Testis (tissue), 3 donors: ENCODE data around the gene FES. TPM values are rescaled to one million over a fixed set of nuclear protein-coding genes. Genes with fewer than 3 reads are reported as not detected.

Experiments used
- DNase-seq: peaks from one replicate; pipeline ENCODE4 v3.0.0-alpha.2; 2019
- H3K27ac ChIP-seq, 2 donors: fragments of 200-600 bp; sonication (generic); one replicate each; pipeline ENCODE4 v1.5.1; 2019
- H3K27me3 ChIP-seq: fragments of 200-600 bp; sonication (generic); one replicate; pipeline ENCODE4 v1.5.1; 2019
- H3K36me3 ChIP-seq: fragments of 200-600 bp; sonication (generic); one replicate; pipeline ENCODE4 v1.5.1; 2017; ENCODE audit warnings: low read depth; ENCODE audit errors: missing control alignments
- H3K4me1 ChIP-seq: fragments of 200-600 bp; sonication (generic); one replicate; pipeline ENCODE4 v1.5.1; 2019
- H3K4me3 ChIP-seq, 2 donors: fragments of 200-600 bp; sonication (generic); one replicate each; pipeline ENCODE4 v1.5.1; 2017 to 2019
- H3K9me3 ChIP-seq: fragments of 200-600 bp; sonication (generic); one replicate; pipeline ENCODE4 v1.5.1; 2017
- POLR2A ChIP-seq: fragments of 450-650 bp; IDR thresholded peaks from one replicate; pipeline ENCODE4 v1.6.1; 2017; ENCODE audit warnings: antibody characterized with exemption, mild to moderate bottlenecking, moderate library complexity
- WGBS, 2 donors: methylation state at CpG; one replicate each; pipeline ENCODE4 v1.1.5; 2018; 5-methylcytosine and 5-hydroxymethylcytosine counted together
- intact Hi-C: fragments of 100-400 bp; cut with DNase I; formaldehyde crosslinking; loops from one replicate; pipeline ENCODE4 v1.15.1; 2023; ENCODE audit warnings: low total_unique reads
- polyA plus RNA-seq: library from polyadenylated mRNA; stranded (reverse); fragments of 350-450 nt; fragmentation: Illumina TruSeq; extraction: RNeasy Lipid Tissue Mini Kit (QIAGEN cat#74804); gene quantifications from one replicate; pipeline ENCODE4 v1.2.3, GENCODE V29; 2014; ENCODE audit warnings: low read depth, low replicate concordance; ENCODE audit not compliant: insufficient read depth
- total RNA-seq, 2 donors: library from RNA; depleted of rRNA; stranded (reverse); fragments of >200 nt; gene quantifications; one replicate each; pipeline ENCODE4 v1.2.3, GENCODE V29; 2016
- TF ChIP-seq, protein P1 (sequence below), 3 experiments: fragments of 450-650 bp in 2 of 3; fragments of 200-600 bp in 1 of 3; sonication (generic) in 1 of 3; IDR thresholded peaks; one replicate each; pipeline ENCODE4 v1.5.1; 2016 to 2019; ENCODE audit warnings: antibody characterized with exemption in 3 of 3, mild to moderate bottlenecking in 2 of 3, moderate library complexity in 1 of 3

The FES gene
- total and polyA plus RNA-seq, 3 donors from 2014 or later: 14.4 to 23.1 (median 18.6) TPM

DNA sequence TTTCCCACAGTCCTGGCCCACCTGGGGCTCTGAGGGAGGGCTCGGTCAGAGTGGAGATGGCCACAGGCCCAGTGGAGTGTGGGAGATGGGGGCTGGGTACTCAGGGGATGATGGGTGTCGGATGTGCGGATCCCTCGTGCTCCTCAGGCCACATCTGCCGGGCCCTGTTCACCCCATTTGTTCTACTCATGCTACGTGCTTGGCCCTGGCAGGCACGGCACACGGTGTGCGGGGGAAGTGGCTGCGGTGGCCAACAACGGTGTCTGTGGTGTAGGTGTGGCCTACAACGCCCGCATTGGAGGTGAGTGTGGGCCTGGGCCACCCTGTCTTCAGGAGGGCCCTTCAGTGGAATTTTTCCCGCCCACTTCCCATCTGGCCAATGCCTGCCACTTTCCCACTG, 7.0 kb upstream of the FES start:
- Histone ChIP-seq H3K27me3 (no peaks in the 10 kb centered on the region), H3K4me1 (peaks cover 11% of the 10 kb centered on the region), H3K4me3 (no peak overlapping the region), H3K27ac (no peak overlapping the region), H3K36me3 (no peaks in the 10 kb centered on the region), H3K9me3 (no peaks in the 10 kb centered on the region)
- no peak for DNase-seq
- no peak for TF ChIP-seq POLR2A
- TF ChIP-seq, protein P1, sequence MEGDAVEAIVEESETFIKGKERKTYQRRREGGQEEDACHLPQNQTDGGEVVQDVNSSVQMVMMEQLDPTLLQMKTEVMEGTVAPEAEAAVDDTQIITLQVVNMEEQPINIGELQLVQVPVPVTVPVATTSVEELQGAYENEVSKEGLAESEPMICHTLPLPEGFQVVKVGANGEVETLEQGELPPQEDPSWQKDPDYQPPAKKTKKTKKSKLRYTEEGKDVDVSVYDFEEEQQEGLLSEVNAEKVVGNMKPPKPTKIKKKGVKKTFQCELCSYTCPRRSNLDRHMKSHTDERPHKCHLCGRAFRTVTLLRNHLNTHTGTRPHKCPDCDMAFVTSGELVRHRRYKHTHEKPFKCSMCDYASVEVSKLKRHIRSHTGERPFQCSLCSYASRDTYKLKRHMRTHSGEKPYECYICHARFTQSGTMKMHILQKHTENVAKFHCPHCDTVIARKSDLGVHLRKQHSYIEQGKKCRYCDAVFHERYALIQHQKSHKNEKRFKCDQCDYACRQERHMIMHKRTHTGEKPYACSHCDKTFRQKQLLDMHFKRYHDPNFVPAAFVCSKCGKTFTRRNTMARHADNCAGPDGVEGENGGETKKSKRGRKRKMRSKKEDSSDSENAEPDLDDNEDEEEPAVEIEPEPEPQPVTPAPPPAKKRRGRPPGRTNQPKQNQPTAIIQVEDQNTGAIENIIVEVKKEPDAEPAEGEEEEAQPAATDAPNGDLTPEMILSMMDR (IDR thresholded peaks at IDR 0.05): no peak
- 95 to 100% methylated on average over 1 to 14 of the region's 14 CpGs for WGBS, 2 donors
- intact Hi-C loops: no loop called here

DNA sequence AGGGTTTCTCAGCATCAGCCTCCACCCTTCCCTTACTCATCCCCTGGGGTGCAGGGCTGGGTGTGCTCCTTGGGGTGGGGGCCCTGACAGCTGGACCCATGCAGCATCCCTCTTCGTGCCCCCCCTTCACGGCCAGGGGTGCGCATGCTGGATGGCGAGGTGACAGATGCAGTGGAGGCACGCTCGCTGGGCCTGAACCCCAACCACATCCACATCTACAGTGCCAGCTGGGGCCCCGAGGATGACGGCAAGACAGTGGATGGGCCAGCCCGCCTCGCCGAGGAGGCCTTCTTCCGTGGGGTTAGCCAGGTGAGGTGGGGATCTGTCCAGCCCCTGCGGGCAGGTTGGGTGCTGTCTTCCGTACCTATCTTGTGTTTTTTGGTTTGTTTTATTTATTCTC, 6.3 kb upstream of the FES start:
- Histone ChIP-seq H3K27me3 (no peaks in the 10 kb centered on the region), H3K4me1 (peaks cover 7% of the 10 kb centered on the region), H3K27ac (no peak overlapping the region), H3K36me3 (no peaks in the 10 kb centered on the region), H3K4me3 (no peak overlapping the region), H3K9me3 (no peaks in the 10 kb centered on the region)
- TF ChIP-seq, protein P1 (IDR thresholded peaks at IDR 0.05): no peak
- TF ChIP-seq POLR2A: no peak
- intact Hi-C loops: no loop called here
- 95 to 99% methylated on average over 8 to 14 of the region's 14 CpGs for WGBS, 2 donors
- DNase-seq: no peak

DNA sequence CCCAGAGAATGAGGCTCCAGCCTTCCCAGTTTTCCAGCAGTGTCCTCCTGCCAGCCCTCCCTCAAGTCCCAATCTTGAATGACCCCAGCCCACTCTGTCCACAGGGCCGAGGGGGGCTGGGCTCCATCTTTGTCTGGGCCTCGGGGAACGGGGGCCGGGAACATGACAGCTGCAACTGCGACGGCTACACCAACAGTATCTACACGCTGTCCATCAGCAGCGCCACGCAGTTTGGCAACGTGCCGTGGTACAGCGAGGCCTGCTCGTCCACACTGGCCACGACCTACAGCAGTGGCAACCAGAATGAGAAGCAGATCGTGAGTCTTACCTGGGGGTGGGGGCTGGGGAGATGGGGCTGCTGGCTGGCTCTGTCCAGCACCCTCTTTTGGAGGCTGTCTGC, 5.6 kb upstream of the FES start:
- Histone ChIP-seq H3K36me3 (no peaks in the 10 kb centered on the region), H3K27ac (no peak overlapping the region), H3K9me3 (no peaks in the 10 kb centered on the region), H3K4me1 (peaks cover 9% of the 10 kb centered on the region), H3K27me3 (no peaks in the 10 kb centered on the region), H3K4me3 (no peak overlapping the region)
- no peak for TF ChIP-seq POLR2A
- TF ChIP-seq, protein P1 (IDR thresholded peaks at IDR 0.05): no peak
- DNase-seq: no peak
- 93 to 94% methylated on average over 3 to 15 of the region's 15 CpGs for WGBS, 2 donors
- intact Hi-C loops: no loop called here

DNA sequence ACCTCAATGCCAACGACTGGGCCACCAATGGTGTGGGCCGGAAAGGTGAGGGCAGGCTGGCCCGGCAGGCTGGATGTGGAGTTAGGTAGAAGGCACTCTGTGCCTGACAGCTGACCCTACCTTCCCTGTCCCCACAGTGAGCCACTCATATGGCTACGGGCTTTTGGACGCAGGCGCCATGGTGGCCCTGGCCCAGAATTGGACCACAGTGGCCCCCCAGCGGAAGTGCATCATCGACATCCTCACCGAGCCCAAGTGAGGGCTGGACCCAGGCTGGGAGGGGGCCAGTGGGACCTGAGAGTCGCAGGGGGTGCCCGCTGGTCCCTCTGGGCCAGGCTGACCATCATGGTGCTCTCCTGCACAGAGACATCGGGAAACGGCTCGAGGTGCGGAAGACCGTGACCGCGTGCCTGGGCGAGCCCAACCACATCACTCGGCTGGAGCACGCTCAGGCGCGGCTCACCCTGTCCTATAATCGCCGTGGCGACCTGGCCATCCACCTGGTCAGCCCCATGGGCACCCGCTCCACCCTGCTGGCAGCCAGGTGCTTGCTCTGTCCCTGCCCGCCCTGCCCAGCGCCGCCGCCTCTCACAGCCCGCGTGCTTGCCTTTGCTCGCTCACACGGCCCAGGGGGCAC, 4.5 kb upstream of the FES start:
- WGBS, 2 donors: 92 to 96% methylated on average over 28 to 34 of the region's 35 CpGs
- DNase-seq: no peak
- no peaks in the 10 kb centered on the region for H3K9me3 ChIP-seq

More for the DNA sequence above, 4.5 kb upstream of the FES start:
- TF ChIP-seq, protein P1 (IDR thresholded peaks at IDR 0.05): no peak
- TF ChIP-seq POLR2A: no peak
- no peak overlapping the region for H3K27ac ChIP-seq
- no peaks in the 10 kb centered on the region for H3K36me3 ChIP-seq
- H3K4me3 ChIP-seq: no peak overlapping the region
- H3K27me3 ChIP-seq: no peaks in the 10 kb centered on the region
- H3K4me1 ChIP-seq: peaks cover 16% of the 10 kb centered on the region
- intact Hi-C loops: loop anchor here (10.0 kb wide), 1 partner anchor 235 kb away; no protein-coding TSS in a partner anchor
